PFSK-1 (cell line): ENCODE measurements around the gene SLC16A2.

Experiments used
- FOXP2 ChIP-seq: optimal IDR thresholded peaks from 2 replicates; pipeline ENCODE3; 2011; ENCODE audit warnings: borderline replicate concordance, control low read depth, inconsistent platforms; ENCODE audit not compliant: insufficient read depth; ENCODE audit errors: extremely low read length, extremely low read depth
- POLR2AphosphoS5 ChIP-seq: IDR thresholded peaks from 2 replicates; pipeline ENCODE4 v1.6.1; 2012; ENCODE audit warnings: low read depth, mild to moderate bottlenecking, control low read depth, low read length, moderate library complexity
- REST ChIP-seq, 2 experiments: IDR thresholded peaks; 2 replicates each; pipeline versions ENCODE4 v1.6.1 to v1.8.0; 2011 to 2012; ENCODE audit warnings: low read depth in 2 of 2, low read length in 2 of 2, control low read depth in 1 of 2, inconsistent platforms in 1 of 2, mild to moderate bottlenecking in 1 of 2, moderate library complexity in 1 of 2; ENCODE audit not compliant: insufficient read depth in 1 of 2
- SIN3A ChIP-seq: IDR thresholded peaks from 2 replicates; pipeline ENCODE4 v1.6.1; 2012; ENCODE audit warnings: mild to moderate bottlenecking, low read length, moderate library complexity, borderline replicate concordance; ENCODE audit not compliant: insufficient read depth
- TAF1 ChIP-seq: IDR thresholded peaks from 2 replicates; pipeline ENCODE4 v1.6.1; 2012; ENCODE audit warnings: low read length, control low read depth, borderline replicate concordance; ENCODE audit not compliant: insufficient read depth

GRCh38 chrX:74520291-74520690, 99.0 kb downstream of the SLC16A2 start:
- TF ChIP-seq TAF1 = no peak
- no peak for TF ChIP-seq SIN3A
- no peak for TF ChIP-seq REST (IDR thresholded peaks at IDR 0.05; ENCODE audit: insufficient read depth in 1 of 2, low read depth in 2 of 2, low read length in 2 of 2)
- no peak for TF ChIP-seq POLR2AphosphoS5
- no peak for TF ChIP-seq FOXP2
